Natural killer cell (primary cell): ENCODE results near the gene MRE11. TPM values are rescaled to one million over a fixed set of nuclear protein-coding genes. Genes with fewer than 3 reads are reported as not detected.
"Not testable (repeated sequence)": the region's sequence is repeated elsewhere in the genome, so short reads cannot be mapped to it uniquely, and the experiment has no call there.

Experiments
- ATAC-seq, 3 donors: fragments of 150-1000 bp in 2 of 3; fragments of 200-7000 bp in 1 of 3; cut with Tn5 transposase; 1 replicate in 1 of 3; 2 replicates in 2 of 3; pipeline ENCODE4 v1.10.0; 2021; ENCODE audit warnings: mild to moderate bottlenecking in 2 of 3, moderate library complexity in 2 of 3
- DNase-seq, 2 donors: peaks; one replicate each; pipeline versions ENCODE4 v3.0.0 to v3.0.0-alpha.2; 2013 to 2021; ENCODE audit warnings: mixed read lengths in 1 of 2
- H3K27ac ChIP-seq: one replicate; pipeline ENCODE4 v1.5.1; 2013; ENCODE audit warnings: mild to moderate bottlenecking, low read length
- H3K27me3 ChIP-seq: one replicate; pipeline ENCODE4 v1.6.1; 2013; ENCODE audit warnings: low read length; ENCODE audit not compliant: control insufficient read depth, insufficient read depth
- H3K36me3 ChIP-seq: one replicate; pipeline ENCODE4 v1.6.1; 2013; ENCODE audit warnings: low read length; ENCODE audit not compliant: control insufficient read depth, insufficient read depth
- H3K4me1 ChIP-seq: one replicate; pipeline ENCODE4 v1.6.1; 2013; ENCODE audit warnings: low read length; ENCODE audit not compliant: control insufficient read depth, insufficient read depth
- H3K4me3 ChIP-seq: one replicate; pipeline ENCODE4 v1.5.1; 2013; ENCODE audit warnings: low read length
- H3K9me3 ChIP-seq: one replicate; pipeline ENCODE4 v1.6.1; 2013; ENCODE audit warnings: low read length; ENCODE audit not compliant: control insufficient read depth, insufficient read depth
- H3K27ac Mint-ChIP-seq, 2 donors: one replicate each; pipeline ENCODE4 v1.8.0; 2022; ENCODE audit warnings: mild to moderate bottlenecking in 2 of 2, mixed read lengths in 2 of 2, moderate library complexity in 1 of 2
- H3K27me3 Mint-ChIP-seq, 2 donors: one replicate each; pipeline ENCODE4 v1.8.0; 2022; ENCODE audit warnings: low read depth in 2 of 2, mixed read lengths in 2 of 2
- H3K36me3 Mint-ChIP-seq: one replicate; pipeline ENCODE4 v1.8.0; 2022; ENCODE audit warnings: mixed read lengths
- H3K4me1 Mint-ChIP-seq, 2 donors: one replicate each; pipeline ENCODE4 v1.8.0; 2022; ENCODE audit warnings: mixed read lengths in 2 of 2
- H3K4me3 Mint-ChIP-seq: one replicate; pipeline ENCODE4 v1.8.0; 2022; ENCODE audit warnings: mild to moderate bottlenecking, moderate library complexity, mixed read lengths
- H3K9me3 Mint-ChIP-seq, 2 donors: one replicate each; pipeline ENCODE4 v1.8.0; 2022; ENCODE audit warnings: mixed read lengths in 2 of 2
- CTCF ChIP-seq: fragments of 200-600 bp; IDR thresholded peaks from one replicate; pipeline ENCODE4 v1.8.0; 2022; ENCODE audit warnings: antibody characterized with exemption
- WGBS: methylation state at CpG from one replicate; pipeline ENCODE4 v1.1.7; 2013; ENCODE audit warnings: missing lambda C conversion rate; ENCODE audit not compliant: insufficient coverage; 5-methylcytosine and 5-hydroxymethylcytosine counted together
- intact Hi-C: fragments of 100-400 bp; cut with micrococcal nuclease; formaldehyde crosslinking; loops from one replicate; pipeline ENCODE4 v1.14.2; 2022
- total RNA-seq, 4 donors: library from RNA; stranded (reverse); fragments of 120-200 nt in 1 of 4; gene quantifications; one replicate each; pipeline versions ENCODE4 v1.2.3 to v1.2.4, GENCODE V29; 2013 to 2022

Gene MRE11
- total RNA-seq, 3 donors from 2014 or later (not counting 1 experiment from before 2014, with no cell fraction given): 42.1 to 45.2 (median 43.8) TPM

- Histone ChIP-seq H3K36me3 (no peaks in the 10 kb centered on the region), H3K4me1 (no peaks in the 10 kb centered on the region), H3K27me3 (no peaks in the 10 kb centered on the region), H3K27ac (no peak overlapping the region), H3K9me3 (no peaks in the 10 kb centered on the region), H3K4me3 (no peak overlapping the region)
- no peaks in the 10 kb centered on the region for H3K36me3 Mint-ChIP-seq
- 81% methylated on average over 1 of the region's 1 CpG for WGBS
- ATAC-seq: no peak
- intact Hi-C loops: no loop called here
- H3K27me3 Mint-ChIP-seq: peaks cover 6 to 12% of the 10 kb centered on the region in 2 donors
- H3K4me1 Mint-ChIP-seq: no peaks in the 10 kb centered on the region
- no peak for TF ChIP-seq CTCF
- peaks cover 0 to 2% of the 10 kb centered on the region in 2 donors for H3K9me3 Mint-ChIP-seq
- H3K27ac Mint-ChIP-seq: no peak overlapping the region
- no peak overlapping the region for H3K4me3 Mint-ChIP-seq
- no peak for DNase-seq
Observed at GRCh38 chr11:94376841-94377240, 116.8 kb downstream of the MRE11 start.

GRCh38 chr11:94370576-94370975 lies 123.1 kb downstream of the MRE11 start:
- H3K27me3 ChIP-seq, DNase-seq, H3K9me3 Mint-ChIP-seq, H3K36me3 ChIP-seq, H3K4me3 ChIP-seq, H3K9me3 ChIP-seq, H3K36me3 Mint-ChIP-seq, H3K27ac Mint-ChIP-seq, H3K27ac ChIP-seq, H3K4me3 Mint-ChIP-seq, ATAC-seq, H3K4me1 Mint-ChIP-seq, H3K4me1 ChIP-seq, intact Hi-C loops: not testable (repeated sequence)
- peaks cover 7 to 12% of the 10 kb centered on the region in 2 donors for H3K27me3 Mint-ChIP-seq
- 91% methylated on average over 6 of the region's 6 CpGs for WGBS

Other genes starting within 250 kb of the MRE11 start
- gene IZUMO1R, start 189.3 kb downstream of the MRE11 start, total RNA-seq: not detected
- under 1 TPM; 0.26 to 0.55 (median 0.32) TPM for gene GPR83, start 92.4 kb downstream of the MRE11 start, total RNA-seq
- 10 to 100 TPM; 47.7 to 55.6 (median 52.6) TPM for gene ANKRD49, start 140 bp upstream of the MRE11 start, total RNA-seq
- gene C11orf97, start 18.6 kb upstream of the MRE11 start, total RNA-seq: not detected
- gene FUT4, start 50.1 kb upstream of the MRE11 start, total RNA-seq: 1 to 10 TPM; 4.4 to 7.5 (median 5.6) TPM
- gene PIWIL4, start 73.5 kb upstream of the MRE11 start, total RNA-seq: 1 to 10 TPM; 2.0 to 2.7 (median 2.2) TPM